BJ (cell line): ENCODE results near the gene SDK1. TPM values are rescaled to one million over a fixed set of nuclear protein-coding genes. Genes with fewer than 3 reads are reported as not detected.

Experiments used
- CTCF ChIA-PET: fragments of 350-600 bp; formaldehyde crosslinking; extraction: SDS; loops from one replicate; lab custom pipeline; 2021; ENCODE audit warnings: antibody characterized with exemption, inconsistent platforms; lab: Yijun Ruan, JAX
- POLR2A ChIA-PET: fragments of 300-600 bp; sonication (Branson Sonifier 250); formaldehyde crosslinking; extraction: SDS; loops from one replicate; lab custom pipeline; 2021; ENCODE audit warnings: antibody characterized with exemption; lab: Charles Lee
- DNase-seq: peaks from one replicate; pipeline ENCODE4 v3.0.0-alpha.2; 2011; ENCODE audit warnings: low read depth
- H3K27me3 ChIP-seq: 2 replicates; pipeline ENCODE4 v1.6.0; 2011; ENCODE audit warnings: low read length; ENCODE audit not compliant: control insufficient read depth, insufficient read depth
- H3K36me3 ChIP-seq: 2 replicates; pipeline ENCODE4 v1.5.1; 2011; ENCODE audit warnings: low read length; ENCODE audit not compliant: control insufficient read depth, insufficient read depth
- H3K4me3 ChIP-seq: 2 replicates; pipeline ENCODE4 v1.5.1; 2011; ENCODE audit warnings: low read depth, mild to moderate bottlenecking, control low read depth, low read length
- CTCF ChIP-seq: IDR thresholded peaks from 2 replicates; pipeline ENCODE4 v1.5.1; 2011; ENCODE audit warnings: low read depth, mild to moderate bottlenecking, control low read depth, inconsistent platforms, low read length, moderate library complexity; ENCODE audit not compliant: insufficient read depth
- polyA plus RNA-seq: library from polyadenylated mRNA; depleted of rRNA; stranded (reverse); fragments of >200 nt; gene quantifications from 2 replicates; pipeline ENCODE4 v1.2.3, GENCODE V29; 2011

SDK1 gene
- polyA plus RNA-seq, 1 experiment = 0.01 TPM

- Histone ChIP-seq H3K4me3 (no peak overlapping the region), H3K36me3 (no peaks in the 10 kb centered on the region), H3K27me3 (no peaks in the 10 kb centered on the region)
- ChIA-PET POLR2A (no interaction called here), CTCF (no interaction called here)
- TF ChIP-seq CTCF = no peak
- no peak for DNase-seq
Observed at GRCh38 chr7:4132221-4132620, 831.2 kb downstream of the SDK1 start.

- no peaks in the 10 kb centered on the region for H3K27me3 ChIP-seq
- H3K36me3 ChIP-seq = no peaks in the 10 kb centered on the region
- ChIA-PET CTCF (no interaction called here), POLR2A (no interaction called here)
- DNase-seq = no peak
- H3K4me3 ChIP-seq = no peak overlapping the region
- TF ChIP-seq CTCF = no peak
Observed at GRCh38 chr7:4133491-4134044, 832.5 kb downstream of the SDK1 start.

GRCh38 chr7:4134204-4134603, 833.2 kb downstream of the SDK1 start:
- POLR2A ChIA-PET = no interaction called here
- no peak overlapping the region for H3K4me3 ChIP-seq
- CTCF ChIA-PET = no interaction called here
- no peaks in the 10 kb centered on the region for H3K27me3 ChIP-seq
- TF ChIP-seq CTCF = no peak
- no peaks in the 10 kb centered on the region for H3K36me3 ChIP-seq
- no peak for DNase-seq

GRCh38 chr7:4134631-4135030, 833.6 kb downstream of the SDK1 start:
- Histone ChIP-seq H3K4me3 (no peak overlapping the region), H3K36me3 (no peaks in the 10 kb centered on the region), H3K27me3 (no peaks in the 10 kb centered on the region)
- no peak for TF ChIP-seq CTCF
- no peak for DNase-seq
- ChIA-PET POLR2A (no interaction called here), CTCF (no interaction called here)

- H3K4me3 ChIP-seq = no peak overlapping the region
- POLR2A ChIA-PET = no interaction called here
- TF ChIP-seq CTCF = no peak
- CTCF ChIA-PET = no interaction called here
- DNase-seq = no peak
- no peaks in the 10 kb centered on the region for H3K36me3 ChIP-seq
- no peaks in the 10 kb centered on the region for H3K27me3 ChIP-seq
Observed at GRCh38 chr7:4135301-4135700, 834.2 kb downstream of the SDK1 start.
